H1 (cell line): ENCODE measurements around the gene ARHGEF39.

Experiments
- CTCF ChIP-seq, 3 experiments: IDR thresholded peaks; 1 replicate in 2 of 3; 2 replicates in 1 of 3; pipeline versions ENCODE4 v1.5.1 to v1.6.1; 2011; ENCODE audit warnings: low read length in 3 of 3, mild to moderate bottlenecking in 3 of 3, inconsistent platforms in 2 of 3, low read depth in 1 of 3, moderate library complexity in 1 of 3; ENCODE audit not compliant: insufficient read depth in 1 of 3; ENCODE audit errors: control extremely low read depth in 1 of 3
- GTF2F1 ChIP-seq: IDR thresholded peaks from 2 replicates; pipeline ENCODE4 v1.6.1; 2012; ENCODE audit warnings: low read depth, low read length, improper control_type of control experiment, borderline replicate concordance
- RFX5 ChIP-seq: IDR thresholded peaks from 2 replicates; pipeline ENCODE4 v1.6.1; 2011; ENCODE audit warnings: low read depth, low read length, improper control_type of control experiment, borderline replicate concordance

DNA sequence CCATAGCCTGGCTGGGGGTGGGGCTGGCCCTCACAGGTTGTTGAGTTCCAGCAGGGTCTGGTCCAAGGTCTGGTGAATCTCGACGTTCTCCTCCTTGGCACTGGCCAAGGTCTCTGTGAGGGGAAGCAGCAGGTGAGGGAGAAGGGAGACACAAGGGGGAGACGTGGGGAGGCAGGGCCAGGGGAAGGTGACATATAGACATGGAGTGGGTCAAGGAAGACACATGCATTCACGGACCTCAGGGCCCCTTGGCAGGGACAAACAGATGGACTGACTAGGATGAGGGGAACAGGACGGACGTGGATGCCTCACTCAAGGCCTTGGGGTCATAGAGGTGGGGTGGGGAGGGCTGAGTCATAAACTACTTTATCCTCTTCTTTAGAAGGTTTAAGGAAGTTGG is 17.1 kb upstream of the ARHGEF39 start:
- no peak for TF ChIP-seq CTCF (IDR thresholded peaks at IDR 0.05; ENCODE audit: control extremely low read depth in 1 of 3, insufficient read depth in 1 of 3, low read depth in 1 of 3, low read length in 3 of 3)
- no peak for TF ChIP-seq RFX5
- no peak for TF ChIP-seq GTF2F1
